HG02970 (cell line): ENCODE measurements around the gene AP2A1.

ENCODE experiments used
- ATAC-seq: cut with Tn5 transposase; IDR thresholded peaks from one replicate; pipeline ENCODE4 v1.9.1; 2021; ENCODE audit warnings: mild to moderate bottlenecking, moderate library complexity, moderate number of reproducible peaks; ENCODE audit not compliant: unreplicated experiment, low FRiP score

AP2A1 gene

GRCh38 chr19:49791776-49792445 is 25.1 kb downstream of the AP2A1 start:
- no peak for ATAC-seq

GRCh38 chr19:49792829-49793560 is 26.2 kb downstream of the AP2A1 start:
- no peak for ATAC-seq

GRCh38 chr19:49793561-49793840 is 26.7 kb downstream of the AP2A1 start:
- no peak for ATAC-seq

- ATAC-seq: no peak
Measured at GRCh38 chr19:49795615-49796014, 28.8 kb downstream of the AP2A1 start.

- ATAC-seq: no peak
Measured at GRCh38 chr19:49798574-49798973, 31.8 kb downstream of the AP2A1 start.

GRCh38 chr19:49799271-49799797 is 32.5 kb downstream of the AP2A1 start:
- ATAC-seq: no peak

GRCh38 chr19:49799798-49800376 is 33.1 kb downstream of the AP2A1 start:
- no peak for ATAC-seq

- no peak for ATAC-seq
Measured at GRCh38 chr19:49800771-49801170, 34.0 kb downstream of the AP2A1 start.

- no peak for ATAC-seq
Measured at GRCh38 chr19:49801401-49801888, 34.6 kb downstream of the AP2A1 start.

GRCh38 chr19:49801966-49802661 is 35.3 kb downstream of the AP2A1 start:
- no peak for ATAC-seq

GRCh38 chr19:49802836-49803528 is 36.2 kb downstream of the AP2A1 start:
- no peak for ATAC-seq

GRCh38 chr19:49803529-49803856 is 36.7 kb downstream of the AP2A1 start:
- ATAC-seq: no peak

- ATAC-seq: no peak
Measured at GRCh38 chr19:49805822-49806619, 39.2 kb downstream of the AP2A1 start.

- ATAC-seq: no peak
Measured at GRCh38 chr19:49806620-49806959, 39.8 kb downstream of the AP2A1 start.

- ATAC-seq: no peak
Measured at GRCh38 chr19:49807058-49807903, 40.5 kb downstream of the AP2A1 start.

- ATAC-seq: no peak
Measured at GRCh38 chr19:49807904-49808675, 41.3 kb downstream of the AP2A1 start.

- no peak for ATAC-seq
Measured at GRCh38 chr19:49808711-49809159, 41.9 kb downstream of the AP2A1 start.
